Stimulated activated CD4-positive, alpha-beta T cell treated with anti-CD3 and anti-CD28 coated beads, Interleukin-12 subunit alpha, Interleukin-12 subunit beta, amount 100 ng/mL, for 4 hours (primary cell): ENCODE measurements around the gene ADPRS.

ENCODE experiments used
- DNase-seq: peaks from one replicate; pipeline ENCODE4 v3.0.0-alpha.2; 2020

Gene ADPRS

GRCh38 chr1:36112823-36113222 is 24.1 kb downstream of the ADPRS start:
- no peak for DNase-seq

DNA sequence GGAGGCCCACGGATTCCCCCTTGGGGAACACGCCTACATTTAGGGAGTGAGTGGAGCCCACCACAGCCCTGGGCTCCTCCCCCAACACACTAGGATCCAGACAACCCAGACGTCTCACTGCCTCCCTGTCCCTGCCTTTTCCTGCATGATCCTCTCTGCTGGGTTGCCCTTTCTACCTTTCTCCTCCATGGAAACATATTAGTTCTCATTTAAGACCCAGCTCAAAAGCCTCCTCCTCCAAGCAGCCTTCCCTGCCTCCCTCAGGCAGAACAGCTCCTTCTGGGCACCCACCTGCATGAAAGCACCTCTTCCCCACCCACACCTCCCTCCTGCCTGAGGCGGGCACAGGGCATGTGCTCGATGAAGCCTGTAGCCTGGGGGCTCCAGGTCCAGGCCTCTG is 25.7 kb downstream of the ADPRS start:
- no peak for DNase-seq

DNA sequence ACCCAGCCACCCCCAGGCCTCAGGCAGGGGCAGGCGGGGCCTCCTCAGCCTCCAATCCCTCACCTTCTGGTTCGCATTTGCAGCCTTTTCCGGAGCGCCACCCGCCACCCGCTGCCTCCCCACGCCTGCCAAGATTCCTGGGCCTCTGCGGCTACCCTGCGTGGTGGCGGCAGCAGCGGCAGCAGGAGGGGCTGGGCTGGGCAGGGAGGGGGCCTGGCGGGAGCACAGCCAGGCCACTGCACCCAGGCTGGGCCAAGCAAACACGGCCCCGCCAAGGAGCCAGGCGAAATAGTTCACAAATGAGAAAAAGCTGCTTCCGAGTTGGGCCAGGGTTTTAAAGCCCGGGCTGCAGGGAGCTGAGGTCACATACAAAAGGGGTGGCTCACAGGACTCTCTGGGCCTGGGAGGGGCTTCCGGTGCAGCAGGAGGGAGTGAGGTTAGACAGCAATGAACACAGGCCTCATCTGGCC is 26.5 kb downstream of the ADPRS start:
- DNase-seq, result no peak

- no peak for DNase-seq
Observed at GRCh38 chr1:36115931-36116330, 27.2 kb downstream of the ADPRS start.

DNA sequence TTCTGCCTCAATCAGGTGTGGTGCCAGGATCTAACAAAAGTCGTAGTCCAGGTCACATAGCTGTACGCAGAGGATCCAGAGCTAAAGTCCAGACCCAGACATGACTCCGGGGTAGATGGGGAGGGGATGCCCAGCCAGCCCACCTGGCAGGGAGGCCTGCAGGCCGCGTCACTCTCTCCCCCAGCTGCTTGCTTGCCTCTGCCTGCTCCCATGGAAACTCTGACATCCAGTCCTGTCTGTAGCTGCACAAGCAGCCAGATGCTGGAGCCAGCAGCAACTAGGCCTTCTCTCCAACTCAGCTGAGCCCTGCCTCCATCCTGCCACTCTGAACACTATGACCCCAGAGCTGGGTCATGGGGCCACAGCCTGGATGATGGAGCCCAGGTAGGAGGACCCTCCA is 28.2 kb downstream of the ADPRS start:
- DNase-seq, result no peak

- no peak for DNase-seq
Observed at GRCh38 chr1:36118447-36119204, 29.9 kb downstream of the ADPRS start.

DNA sequence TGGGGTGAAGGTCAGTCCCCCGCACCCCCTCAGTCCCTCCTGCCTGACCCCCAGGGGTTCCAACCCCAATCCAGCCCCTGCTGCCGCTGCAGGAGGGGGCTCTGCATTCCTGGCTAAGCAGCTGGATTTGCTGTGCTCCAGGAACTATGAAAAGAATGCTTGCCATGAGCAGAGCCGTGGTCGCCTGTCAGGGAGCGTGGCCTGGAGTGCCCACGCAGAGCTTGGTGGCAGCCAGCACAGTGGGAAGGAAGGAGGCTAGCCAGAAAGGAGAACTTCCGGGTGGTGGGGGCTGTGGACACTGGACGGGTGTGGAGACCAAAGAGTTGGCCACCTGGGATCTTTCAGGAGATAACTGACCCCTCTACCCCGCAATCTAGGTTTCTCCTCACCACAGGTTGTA is 30.8 kb downstream of the ADPRS start:
- DNase-seq, result no peak

GRCh38 chr1:36122062-36123030 is 33.7 kb downstream of the ADPRS start:
- DNase-seq, result no peak

- DNase-seq, result no peak
Observed at GRCh38 chr1:36123356-36123755, 34.7 kb downstream of the ADPRS start.

- DNase-seq, result no peak
Observed at GRCh38 chr1:36124404-36125128, 35.9 kb downstream of the ADPRS start.

GRCh38 chr1:36125129-36125991 is 36.7 kb downstream of the ADPRS start, which contains the start of gene COL8A2:
Gene COL8A2 (minus strand): TSS chr1:36125222. CDS start chr1:36100242, 24,980 bp downstream.
- DNase-seq, result no peak

GRCh38 chr1:36126005-36126716 is 37.5 kb downstream of the ADPRS start:
- DNase-seq, result no peak

- DNase-seq, result no peak
Observed at GRCh38 chr1:36126797-36127500, 38.3 kb downstream of the ADPRS start.

GRCh38 chr1:36128126-36128904 is 39.6 kb downstream of the ADPRS start:
- no peak for DNase-seq

- no peak for DNase-seq
Observed at GRCh38 chr1:36128905-36129206, 40.2 kb downstream of the ADPRS start.

GRCh38 chr1:36132029-36132428 is 43.3 kb downstream of the ADPRS start:
- DNase-seq, result no peak

- DNase-seq, result no peak
Observed at GRCh38 chr1:36133484-36133883, 44.8 kb downstream of the ADPRS start.

- no peak for DNase-seq
Observed at GRCh38 chr1:36134031-36134430, 45.3 kb downstream of the ADPRS start.

DNA sequence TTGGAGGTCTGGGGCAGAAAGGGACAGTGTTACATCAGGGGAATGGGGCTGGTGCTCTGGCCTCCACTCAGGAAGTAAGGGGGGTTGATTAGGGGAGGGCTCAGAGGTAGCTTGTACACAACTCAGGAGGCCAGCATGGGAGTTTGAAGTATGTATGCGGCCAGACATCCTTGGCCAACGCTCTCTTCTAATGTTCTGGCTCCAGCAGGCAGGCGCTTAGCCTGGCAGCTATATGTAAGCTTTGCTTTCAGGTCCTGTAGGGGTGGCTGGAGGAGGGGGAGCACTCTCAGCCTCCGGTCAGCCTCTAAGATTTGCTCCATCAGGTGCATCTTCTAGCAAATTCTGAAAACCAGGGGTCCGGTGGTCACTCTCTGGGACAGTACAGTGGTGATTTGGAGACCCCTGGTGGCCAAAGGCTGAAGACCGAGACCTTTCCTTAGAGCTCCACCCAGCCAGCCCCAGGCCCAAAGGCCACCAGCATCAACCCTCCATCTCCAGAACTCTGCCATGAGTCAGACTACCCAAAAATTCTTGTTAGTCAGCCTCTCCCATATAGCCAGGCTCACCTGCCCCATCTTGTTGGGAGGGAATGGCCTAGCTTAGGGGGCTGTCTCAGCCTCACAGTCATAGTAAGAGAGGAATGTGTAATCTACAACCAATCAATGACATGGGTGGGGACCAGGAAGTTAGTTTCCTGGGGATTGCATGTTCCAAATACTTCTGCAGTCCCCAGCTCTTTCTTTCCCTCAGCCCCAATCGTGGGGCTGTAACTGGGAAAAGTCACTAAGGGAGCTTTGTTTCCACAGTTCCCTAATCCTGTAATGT is 46.0 kb downstream of the ADPRS start:
- peak; percentile 26 for DNase-seq
